NT2/D1 (cell line): ENCODE data around the gene TUBB1.

Source experiments
- SUZ12 ChIP-seq: IDR thresholded peaks from 2 replicates; pipeline ENCODE4 v1.6.1; 2011; ENCODE audit not compliant: insufficient read length, insufficient read depth; ENCODE audit errors: extremely low read depth
- YY1 ChIP-seq: IDR thresholded peaks from 2 replicates; pipeline ENCODE4 v1.6.1; 2011; ENCODE audit not compliant: insufficient read length, insufficient read depth
- ZNF274 ChIP-seq: IDR thresholded peaks from 2 replicates; pipeline ENCODE4 v1.6.1; 2011; ENCODE audit warnings: mild to moderate bottlenecking, low read depth, low read length

- TF ChIP-seq ZNF274 (no peak), YY1 (no peak), SUZ12 (no peak)
Measured at GRCh38 chr20:59047938-59048680, 28.9 kb downstream of the TUBB1 start.
